GM12873 (cell line): Measurements from ENCODE around the gene ZNF334.

Experiments used
- TF ChIP-seq, protein P1 (sequence below): IDR thresholded peaks from 2 replicates; pipeline ENCODE4 v1.5.1; 2012; ENCODE audit warnings: low read depth, mild to moderate bottlenecking, moderate library complexity, low read length, control low read depth; ENCODE audit not compliant: insufficient read depth; ENCODE audit errors: missing control alignments

The ZNF334 gene

DNA sequence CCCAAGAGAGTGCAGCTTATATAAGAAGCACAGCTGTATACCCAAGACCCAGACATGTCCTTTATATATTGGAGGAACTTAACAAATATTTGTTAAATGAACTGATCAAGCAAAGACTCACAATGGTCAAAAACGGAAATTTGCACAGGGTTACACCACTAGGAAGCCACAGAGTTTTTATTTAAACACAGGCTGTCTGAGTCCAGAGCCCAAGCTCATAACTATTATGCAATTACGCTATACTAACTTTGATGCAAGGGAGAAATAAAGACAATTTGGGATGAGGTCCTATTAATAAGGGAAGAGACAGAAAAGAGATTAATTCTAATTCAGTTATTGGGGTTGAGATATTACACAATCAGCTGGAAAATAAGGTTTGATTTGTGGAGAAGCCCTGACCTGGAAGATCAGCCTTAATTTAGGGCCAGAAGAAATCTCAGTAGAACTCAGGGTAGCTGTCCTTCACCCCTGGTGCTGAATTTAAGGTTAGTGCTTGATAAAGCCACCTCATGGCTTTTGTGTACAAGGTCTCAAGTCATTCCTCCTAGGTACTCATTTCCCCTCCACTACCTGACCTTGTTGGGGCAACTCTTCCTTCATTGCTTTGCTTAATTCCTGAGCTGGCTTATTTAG lies 10.5 kb upstream of the ZNF334 start:
- TF ChIP-seq, protein P1, sequence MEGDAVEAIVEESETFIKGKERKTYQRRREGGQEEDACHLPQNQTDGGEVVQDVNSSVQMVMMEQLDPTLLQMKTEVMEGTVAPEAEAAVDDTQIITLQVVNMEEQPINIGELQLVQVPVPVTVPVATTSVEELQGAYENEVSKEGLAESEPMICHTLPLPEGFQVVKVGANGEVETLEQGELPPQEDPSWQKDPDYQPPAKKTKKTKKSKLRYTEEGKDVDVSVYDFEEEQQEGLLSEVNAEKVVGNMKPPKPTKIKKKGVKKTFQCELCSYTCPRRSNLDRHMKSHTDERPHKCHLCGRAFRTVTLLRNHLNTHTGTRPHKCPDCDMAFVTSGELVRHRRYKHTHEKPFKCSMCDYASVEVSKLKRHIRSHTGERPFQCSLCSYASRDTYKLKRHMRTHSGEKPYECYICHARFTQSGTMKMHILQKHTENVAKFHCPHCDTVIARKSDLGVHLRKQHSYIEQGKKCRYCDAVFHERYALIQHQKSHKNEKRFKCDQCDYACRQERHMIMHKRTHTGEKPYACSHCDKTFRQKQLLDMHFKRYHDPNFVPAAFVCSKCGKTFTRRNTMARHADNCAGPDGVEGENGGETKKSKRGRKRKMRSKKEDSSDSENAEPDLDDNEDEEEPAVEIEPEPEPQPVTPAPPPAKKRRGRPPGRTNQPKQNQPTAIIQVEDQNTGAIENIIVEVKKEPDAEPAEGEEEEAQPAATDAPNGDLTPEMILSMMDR = no peak

DNA sequence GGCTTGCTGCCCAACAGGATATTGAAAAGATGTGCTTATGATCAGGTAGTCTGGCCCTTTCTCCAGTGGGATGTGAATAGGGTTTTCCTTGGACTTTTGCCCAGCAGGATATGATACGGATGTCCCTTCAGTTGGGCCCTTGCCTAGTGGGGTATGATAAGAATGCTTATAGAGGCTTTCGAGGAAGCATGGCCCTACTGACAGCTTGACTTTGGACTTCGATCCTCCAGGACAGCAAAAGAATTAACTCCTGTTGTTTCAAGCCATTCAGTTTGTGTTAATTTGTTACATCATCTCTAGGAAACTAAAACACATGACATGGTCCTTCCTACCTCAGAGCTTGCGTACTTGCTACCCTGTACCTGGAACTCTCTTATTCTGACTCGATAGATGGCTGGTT lies 9.7 kb upstream of the ZNF334 start:
- TF ChIP-seq, protein P1 = no peak

DNA sequence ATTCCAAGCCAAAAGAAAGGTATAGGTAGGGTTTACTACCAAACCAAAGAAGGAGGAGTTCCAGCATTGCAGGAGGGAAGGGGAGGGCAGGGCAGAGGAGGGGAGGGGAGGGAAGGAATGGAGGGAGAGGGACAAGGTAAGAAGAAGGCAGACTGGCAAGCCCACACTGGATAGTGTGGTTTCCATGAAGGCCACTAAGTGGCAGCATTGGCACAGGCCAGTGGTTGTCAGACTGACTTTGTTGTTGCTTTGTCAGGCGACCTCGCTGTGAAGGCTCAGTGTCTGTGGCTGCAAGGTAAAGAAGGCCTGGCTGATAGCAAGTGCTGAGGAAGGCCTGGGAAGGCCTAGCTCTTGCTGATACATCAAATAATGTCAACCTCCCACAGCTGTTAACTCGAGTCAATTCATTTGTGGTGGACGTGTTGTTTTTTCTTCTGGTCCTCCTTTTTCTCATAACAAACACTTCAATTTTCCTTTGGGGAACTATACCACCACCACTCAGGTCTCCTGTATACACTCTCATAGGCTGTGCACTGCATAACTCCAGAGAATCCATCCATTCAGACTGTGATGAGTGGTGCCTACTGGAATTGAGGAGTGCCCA lies 7.7 kb upstream of the ZNF334 start:
- TF ChIP-seq, protein P1 = peak; percentile 93

DNA sequence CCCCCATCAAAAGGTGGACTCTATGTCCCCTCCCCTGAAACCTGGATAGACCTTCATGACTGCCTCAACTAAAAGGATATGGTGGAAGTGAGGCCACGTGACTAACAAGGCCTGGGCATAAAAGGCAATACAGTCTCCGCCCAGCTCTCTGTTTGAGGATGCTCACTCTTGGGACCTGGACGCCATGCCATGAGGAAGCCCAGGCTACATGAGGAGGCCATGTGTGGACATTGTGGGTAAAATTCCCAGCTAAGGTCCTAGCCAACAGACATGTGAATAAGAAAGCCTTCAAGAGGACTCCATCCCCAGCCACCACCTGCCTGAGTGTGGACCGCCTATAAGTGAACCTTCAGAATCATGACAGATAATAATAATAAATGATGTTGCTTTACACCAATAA lies 7.2 kb upstream of the ZNF334 start:
- TF ChIP-seq, protein P1 = no peak

DNA sequence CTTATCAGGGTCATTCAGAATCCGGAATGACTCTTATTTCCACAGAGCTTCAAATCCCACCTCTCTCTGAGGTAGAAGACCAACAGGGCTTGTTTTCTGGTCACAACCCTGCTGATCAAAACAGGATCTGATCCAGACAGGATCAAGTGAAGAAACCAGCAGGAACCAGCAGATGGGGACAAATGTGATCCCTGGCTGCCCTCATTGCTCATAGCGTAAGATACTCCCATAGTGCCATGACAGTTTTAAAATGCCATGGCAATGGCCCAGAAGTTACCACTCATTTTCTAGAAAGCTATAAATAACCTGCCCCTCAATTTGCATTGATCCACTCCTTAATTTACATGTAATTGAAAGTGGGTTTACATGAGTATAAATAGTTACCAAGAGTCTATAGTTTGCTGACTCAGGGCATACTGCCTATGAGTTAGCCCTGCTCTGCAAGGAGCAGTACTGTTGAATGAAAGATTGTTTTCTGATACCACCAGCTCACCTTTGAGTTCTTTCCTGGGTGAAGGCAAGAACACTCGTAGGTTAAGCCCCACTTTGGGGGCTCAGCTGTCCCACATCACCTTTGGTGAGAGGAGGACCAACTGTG lies 6.2 kb upstream of the ZNF334 start:
- TF ChIP-seq, protein P1 = no peak

DNA sequence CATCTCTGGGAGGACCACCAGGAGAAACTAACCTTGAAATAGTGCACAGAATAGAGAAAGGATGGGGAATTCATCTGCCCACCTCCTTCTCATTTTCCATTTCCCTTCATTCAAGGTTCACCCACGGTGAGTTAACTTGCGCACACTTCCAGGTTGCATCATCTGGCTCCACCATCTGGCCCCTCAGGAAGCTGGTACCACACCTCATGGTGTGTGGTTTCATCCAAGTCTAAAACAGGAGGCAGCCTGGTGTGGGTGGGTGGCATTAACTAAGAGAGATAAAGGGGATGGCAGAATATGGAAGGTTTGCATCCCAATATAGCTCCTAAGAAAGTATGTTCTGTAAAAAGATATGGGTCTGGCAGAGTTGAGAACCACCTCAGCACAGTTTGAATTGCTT lies 3.8 kb downstream of the ZNF334 start:
- TF ChIP-seq, protein P1 = no peak

DNA sequence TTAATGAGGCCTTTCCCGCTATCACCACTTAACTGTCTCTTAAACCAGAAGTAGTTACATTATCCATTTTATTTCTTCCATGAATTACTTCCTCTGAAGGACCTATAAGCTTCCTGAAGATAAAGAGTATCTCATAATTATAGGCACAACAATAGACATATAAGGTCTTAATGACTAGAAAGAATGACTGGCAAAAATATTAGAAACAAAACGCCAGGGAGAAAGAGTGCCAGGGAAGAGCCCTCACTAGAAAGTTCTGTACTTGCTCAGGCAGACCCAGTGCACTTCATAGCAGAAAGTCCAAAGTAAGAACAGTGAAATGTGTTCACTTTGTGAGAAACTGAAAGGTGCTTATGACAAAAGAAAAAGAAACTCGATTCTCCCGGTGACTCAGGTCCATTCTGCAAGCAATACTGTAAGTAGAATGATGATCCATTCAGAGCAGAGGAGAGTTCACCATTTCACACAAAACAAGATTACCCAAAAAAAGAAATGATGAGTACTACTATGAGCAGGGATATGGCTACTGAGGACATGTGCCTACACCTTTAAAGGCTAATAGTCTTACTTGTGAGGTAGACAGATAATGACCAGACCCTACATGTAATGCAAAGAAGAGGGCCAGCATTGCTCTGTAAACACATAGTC lies 5.5 kb downstream of the ZNF334 start:
- TF ChIP-seq, protein P1 = no peak
